ENCODE data around the gene SMOC2.

DNA sequence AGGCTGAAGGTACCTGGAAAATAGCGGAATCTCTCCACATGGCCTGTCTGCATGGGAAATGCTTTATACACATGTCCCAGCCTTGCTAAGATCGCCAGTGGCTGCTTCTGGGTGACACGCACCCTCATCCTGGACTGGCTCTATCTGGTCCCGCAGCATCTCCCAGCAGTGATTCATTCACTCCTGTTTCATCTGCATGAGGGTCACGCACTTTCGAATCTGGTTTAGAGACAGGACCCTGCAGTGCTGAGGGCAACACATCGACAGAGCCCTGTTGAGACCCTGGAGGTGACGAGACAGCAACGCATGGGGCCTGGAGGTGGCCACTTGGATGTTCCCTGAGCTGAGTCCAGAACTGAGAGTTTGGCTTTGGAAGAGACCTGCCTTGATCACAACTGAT is 136.5 kb downstream of the SMOC2 start:
- TF ChIP-seq POLR2A (IDR thresholded peaks at IDR 0.05) (no peak), EP300 (IDR thresholded peaks at IDR 0.05) (no peak)
- TF ChIP-seq, protein P1, sequence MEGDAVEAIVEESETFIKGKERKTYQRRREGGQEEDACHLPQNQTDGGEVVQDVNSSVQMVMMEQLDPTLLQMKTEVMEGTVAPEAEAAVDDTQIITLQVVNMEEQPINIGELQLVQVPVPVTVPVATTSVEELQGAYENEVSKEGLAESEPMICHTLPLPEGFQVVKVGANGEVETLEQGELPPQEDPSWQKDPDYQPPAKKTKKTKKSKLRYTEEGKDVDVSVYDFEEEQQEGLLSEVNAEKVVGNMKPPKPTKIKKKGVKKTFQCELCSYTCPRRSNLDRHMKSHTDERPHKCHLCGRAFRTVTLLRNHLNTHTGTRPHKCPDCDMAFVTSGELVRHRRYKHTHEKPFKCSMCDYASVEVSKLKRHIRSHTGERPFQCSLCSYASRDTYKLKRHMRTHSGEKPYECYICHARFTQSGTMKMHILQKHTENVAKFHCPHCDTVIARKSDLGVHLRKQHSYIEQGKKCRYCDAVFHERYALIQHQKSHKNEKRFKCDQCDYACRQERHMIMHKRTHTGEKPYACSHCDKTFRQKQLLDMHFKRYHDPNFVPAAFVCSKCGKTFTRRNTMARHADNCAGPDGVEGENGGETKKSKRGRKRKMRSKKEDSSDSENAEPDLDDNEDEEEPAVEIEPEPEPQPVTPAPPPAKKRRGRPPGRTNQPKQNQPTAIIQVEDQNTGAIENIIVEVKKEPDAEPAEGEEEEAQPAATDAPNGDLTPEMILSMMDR (IDR thresholded peaks at IDR 0.05): no peak

All from tibial nerve (tissue), 4 donors.